Measurements from ENCODE around the gene ESD.

ESD gene

GRCh38 chr13:46745706-46746105, 51.3 kb downstream of the ESD start:
- DNase-seq (ENCODE audit: low read depth in 2 of 2) = no peak

- no peak for DNase-seq (ENCODE audit: low read depth in 2 of 2)
Observed at GRCh38 chr13:46745062-46745461, 51.9 kb downstream of the ESD start.

- no peak for DNase-seq (ENCODE audit: low read depth in 2 of 2)
Observed at GRCh38 chr13:46743191-46743590, 53.8 kb downstream of the ESD start.

DNA sequence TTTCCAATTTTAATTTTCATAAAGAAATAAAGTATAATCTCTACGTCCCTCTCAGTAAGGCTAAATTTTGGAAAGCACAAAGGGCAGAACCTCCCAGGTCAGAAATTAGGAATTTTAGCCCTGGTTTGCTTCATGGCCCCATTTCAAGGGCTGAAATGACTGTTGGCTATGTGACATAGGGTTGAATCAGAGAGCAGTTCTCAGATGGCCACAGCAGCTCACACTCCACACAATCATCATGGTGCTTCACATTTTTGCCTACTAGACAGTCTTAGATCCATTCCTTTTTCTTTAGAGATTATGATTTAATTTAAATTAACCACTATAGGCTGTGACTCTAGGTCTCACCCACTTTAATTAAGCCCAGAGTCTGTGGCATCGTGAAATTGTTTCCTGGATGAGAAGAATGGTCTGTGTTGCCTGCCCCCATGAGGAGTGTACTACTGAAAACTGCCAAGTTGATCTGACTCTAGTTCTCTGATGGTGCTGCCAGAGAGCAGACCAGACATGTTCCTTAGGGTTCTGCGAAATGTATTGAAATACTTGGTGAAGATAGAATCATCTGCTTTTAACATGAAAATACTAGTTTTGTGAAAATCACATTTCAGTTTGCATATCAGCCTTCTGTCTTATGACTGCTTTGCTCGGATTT, 57.4 kb downstream of the ESD start:
- DNase-seq (ENCODE audit: low read depth in 2 of 2) = no peak

DNA sequence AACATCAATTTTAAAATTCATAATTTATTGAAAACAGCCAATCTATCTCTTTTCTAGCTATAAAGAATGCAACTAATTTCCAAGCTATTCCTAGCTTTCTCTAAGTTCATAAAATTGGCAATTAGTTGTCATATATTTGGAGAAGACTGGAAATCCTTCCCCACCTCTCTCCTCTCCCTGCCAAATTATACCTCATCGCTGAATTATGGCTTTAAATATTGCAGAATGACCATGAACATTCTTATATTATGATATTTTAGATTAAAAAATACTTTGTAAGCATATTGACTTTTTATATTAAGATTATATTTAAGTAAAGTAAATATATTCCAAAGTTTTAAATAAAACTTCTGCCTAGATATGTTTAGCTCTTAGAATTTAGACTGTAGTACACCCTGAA, 58.2 kb downstream of the ESD start:
- DNase-seq (ENCODE audit: low read depth in 2 of 2) = no peak

DNA sequence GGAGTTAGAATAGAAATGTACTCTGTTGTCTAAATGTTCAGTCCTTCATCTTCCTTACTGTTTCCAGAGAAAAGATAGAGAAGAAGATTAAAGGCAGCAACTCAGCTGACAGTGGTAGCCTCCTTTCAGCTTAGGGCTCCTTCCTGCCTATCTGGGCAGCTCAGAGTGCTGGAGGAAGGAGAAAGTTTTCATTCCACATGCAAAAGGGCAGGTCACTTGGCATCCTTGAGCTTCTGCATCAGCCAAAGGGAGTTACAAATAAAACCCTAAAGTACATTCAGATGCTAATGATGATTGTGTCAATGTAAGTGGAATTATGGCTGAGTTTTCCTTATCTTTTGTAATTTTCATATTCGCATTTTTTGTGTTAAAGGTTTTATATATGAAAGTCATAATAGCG, 58.9 kb downstream of the ESD start:
- DNase-seq (ENCODE audit: low read depth in 2 of 2) = no peak

DNA sequence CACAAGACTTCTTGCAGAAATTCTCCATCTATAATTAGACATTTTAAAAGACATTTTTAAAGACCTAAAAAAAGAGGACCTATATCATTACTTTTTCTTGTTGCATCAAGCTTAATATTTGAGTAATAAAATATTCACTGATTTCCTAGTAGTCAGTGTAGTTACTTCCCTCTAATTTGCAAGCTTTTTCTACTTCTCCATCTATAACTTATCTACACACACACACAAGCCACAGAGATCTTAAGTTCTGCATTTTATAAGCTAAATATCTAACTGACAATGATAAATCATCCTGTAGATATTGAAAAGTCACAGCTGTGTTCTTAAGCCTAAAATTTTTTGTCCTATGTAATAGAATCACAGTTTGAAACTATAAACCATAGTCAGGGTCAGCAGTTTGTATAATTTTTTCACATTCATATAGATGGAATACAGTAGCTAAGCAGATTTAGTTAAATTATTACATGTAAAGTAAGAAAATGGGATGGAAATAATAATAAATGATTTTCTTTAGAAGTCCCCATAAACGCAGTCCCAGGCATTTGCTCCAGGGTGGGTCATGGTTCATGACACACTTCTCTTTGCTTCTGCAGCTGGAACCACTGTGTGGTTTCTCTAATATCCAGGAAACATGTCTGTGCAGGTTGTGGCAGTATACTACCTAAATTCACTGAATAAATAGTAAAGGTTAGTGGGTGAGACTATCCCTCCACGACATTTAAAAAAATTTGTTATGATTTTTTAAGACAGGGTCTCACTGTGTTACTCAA, 60.2 kb downstream of the ESD start:
- no peak for DNase-seq (ENCODE audit: low read depth in 2 of 2)

GRCh38 chr13:46735425-46735824, 61.5 kb downstream of the ESD start:
- DNase-seq (ENCODE audit: low read depth in 2 of 2) = no peak

GRCh38 chr13:46731535-46731934, 65.4 kb downstream of the ESD start:
- no peak for DNase-seq (ENCODE audit: low read depth in 2 of 2)

GRCh38 chr13:46728777-46729176, 68.2 kb downstream of the ESD start:
- no peak for DNase-seq (ENCODE audit: low read depth in 2 of 2)

GRCh38 chr13:46726347-46726746, 70.6 kb downstream of the ESD start:
- no peak for DNase-seq (ENCODE audit: low read depth in 2 of 2)

Measured in stimulated activated CD4-positive, alpha-beta T cell treated with anti-CD3 and anti-CD28 coated beads, Interleukin-12 subunit alpha, Interleukin-12 subunit beta, amount 100 ng/mL, for 24 hours (primary cell).